H7 (cell line): ENCODE data around the gene SNRPB2. TPM values are rescaled to one million over a fixed set of nuclear protein-coding genes. Genes with fewer than 3 reads are reported as not detected.

Experiments
- DNase-seq: peaks from one replicate; pipeline ENCODE4 v3.0.0; 2012
- H3K27me3 ChIP-seq: 2 replicates; pipeline ENCODE4 v1.6.0; 2011; ENCODE audit warnings: mild to moderate bottlenecking, low read length; ENCODE audit not compliant: control insufficient read depth, insufficient read depth
- H3K36me3 ChIP-seq: replicated peaks from 2 replicates; pipeline ENCODE4 v1.5.1; 2011; ENCODE audit warnings: low read length; ENCODE audit not compliant: control insufficient read depth, insufficient read depth
- H3K4me3 ChIP-seq: 2 replicates; pipeline ENCODE4 v1.5.1; 2011; ENCODE audit warnings: low read depth, mild to moderate bottlenecking, control low read depth, low read length, moderate library complexity; ENCODE audit not compliant: insufficient read depth
- total RNA-seq: library from RNA; depleted of rRNA; stranded (reverse); fragments of >200 nt; shearing (Covaris generic); gene quantifications from 2 replicates; pipeline ENCODE4 v1.2.3, GENCODE V29; 2014; rRNA removed

The SNRPB2 gene
- 76.8 and 83.2 TPM in 2 replicates for total RNA-seq

- H3K36me3 ChIP-seq = peaks cover 10% of the 10 kb centered on the region
- H3K27me3 ChIP-seq = no peaks in the 10 kb centered on the region
- peak; percentile 80 for DNase-seq
- peak within 1 kb of the TSS; percentile 98 for H3K4me3 ChIP-seq
These were observed at the start of gene SNRPB2 for GRCh38 chr20:16729565-16730460. Gene SNRPB2, plus strand, starts transcription at chr20:16730026. Its CDS starts 1,677 bp downstream, at chr20:16731703.

- no peaks in the 10 kb centered on the region for H3K27me3 ChIP-seq
- H3K4me3 ChIP-seq = no peak overlapping the region
- no peak for DNase-seq
- no peaks in the 10 kb centered on the region for H3K36me3 ChIP-seq
These were observed 45.4 kb upstream of the SNRPB2 start for GRCh38 chr20:16684416-16684815.

DNA sequence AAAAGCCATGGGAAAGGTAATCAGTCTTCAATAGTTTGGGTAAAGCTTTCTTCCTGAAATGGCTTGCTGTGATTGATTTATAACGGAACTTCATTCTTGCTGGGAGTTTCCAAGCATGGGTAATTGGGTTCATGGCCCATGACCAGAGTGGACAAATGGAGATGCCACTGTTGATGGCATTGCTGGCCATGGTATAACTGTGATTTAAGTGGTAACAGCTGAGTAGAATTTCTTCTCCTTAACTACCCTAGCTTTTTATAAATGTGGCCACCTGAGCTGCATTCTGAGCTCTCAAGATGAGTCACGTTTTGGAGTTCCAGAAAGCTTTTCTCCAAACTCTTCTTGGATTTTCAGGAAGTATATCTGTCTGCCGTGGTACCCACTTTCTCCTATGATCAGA lies 39.9 kb upstream of the SNRPB2 start:
- DNase-seq = no peak
- H3K4me3 ChIP-seq = no peak overlapping the region
- no peaks in the 10 kb centered on the region for H3K36me3 ChIP-seq
- no peaks in the 10 kb centered on the region for H3K27me3 ChIP-seq

DNA sequence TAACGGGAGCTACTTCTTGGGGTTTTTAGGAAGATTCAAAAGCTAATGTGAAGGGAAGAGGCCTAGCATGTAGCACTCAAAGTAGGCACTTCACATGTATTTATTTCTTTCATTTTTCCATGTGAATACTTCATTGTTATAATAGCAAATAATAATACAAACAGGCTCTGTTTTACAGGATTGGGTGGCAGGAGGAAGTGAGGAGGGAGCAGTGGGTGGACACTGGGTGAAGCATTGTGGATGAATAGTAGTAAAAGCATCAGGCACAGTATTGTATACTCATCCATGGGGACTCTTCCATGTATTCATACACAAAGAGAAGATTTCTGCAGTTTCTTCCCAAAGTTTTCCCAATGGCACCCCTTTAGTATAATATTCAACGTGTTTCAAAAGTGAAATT lies 38.4 kb upstream of the SNRPB2 start:
- Histone ChIP-seq H3K27me3 (no peaks in the 10 kb centered on the region), H3K4me3 (no peak overlapping the region), H3K36me3 (no peaks in the 10 kb centered on the region)
- no peak for DNase-seq

- Histone ChIP-seq H3K4me3 (no peak overlapping the region), H3K27me3 (no peaks in the 10 kb centered on the region), H3K36me3 (no peaks in the 10 kb centered on the region)
- no peak for DNase-seq
These were observed 37.8 kb upstream of the SNRPB2 start for GRCh38 chr20:16692009-16692408.

- H3K36me3 ChIP-seq = no peaks in the 10 kb centered on the region
- H3K27me3 ChIP-seq = no peaks in the 10 kb centered on the region
- DNase-seq = no peak
- no peak overlapping the region for H3K4me3 ChIP-seq
These were observed 37.4 kb upstream of the SNRPB2 start for GRCh38 chr20:16692442-16692841.

DNA sequence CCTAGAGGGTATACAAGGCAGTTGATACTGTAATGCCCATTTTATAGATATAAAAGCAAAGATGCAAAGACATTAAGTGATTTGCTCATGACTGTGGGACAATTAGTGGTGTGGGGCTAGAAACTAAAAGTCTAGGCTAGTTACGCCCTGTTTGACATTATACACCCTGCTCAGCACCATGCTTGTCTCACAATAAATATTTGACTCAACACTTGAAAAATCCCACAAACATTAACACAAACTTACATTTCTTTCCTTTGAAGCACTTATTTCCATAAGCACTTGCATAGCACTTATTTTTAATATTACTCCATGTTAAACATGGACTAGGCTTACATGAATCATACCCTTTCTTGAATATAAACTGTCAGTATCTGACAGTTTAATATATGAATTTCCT lies 36.5 kb upstream of the SNRPB2 start:
- Histone ChIP-seq H3K36me3 (no peaks in the 10 kb centered on the region), H3K4me3 (no peak overlapping the region), H3K27me3 (no peaks in the 10 kb centered on the region)
- DNase-seq = no peak

DNA sequence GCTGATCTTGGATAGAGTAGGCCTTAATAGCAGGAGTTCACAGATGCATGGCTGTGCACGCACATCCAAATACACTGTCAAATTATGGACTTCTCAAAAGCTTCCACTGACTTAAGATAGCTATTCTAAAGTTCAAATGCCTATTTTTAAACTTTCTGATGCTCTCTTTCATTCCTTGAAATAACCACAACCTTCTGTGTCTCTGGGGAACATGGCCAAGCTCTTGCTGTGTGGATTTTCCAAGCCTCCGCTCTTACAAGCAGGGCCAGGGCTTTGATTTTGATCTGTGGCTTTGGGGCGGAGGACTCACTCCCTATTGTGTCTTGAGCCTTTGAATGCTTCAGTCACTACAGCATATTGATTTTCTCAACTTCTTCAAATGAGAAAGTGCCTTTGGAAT lies 35.7 kb upstream of the SNRPB2 start:
- no peaks in the 10 kb centered on the region for H3K36me3 ChIP-seq
- DNase-seq = no peak
- no peak overlapping the region for H3K4me3 ChIP-seq
- H3K27me3 ChIP-seq = no peaks in the 10 kb centered on the region

DNA sequence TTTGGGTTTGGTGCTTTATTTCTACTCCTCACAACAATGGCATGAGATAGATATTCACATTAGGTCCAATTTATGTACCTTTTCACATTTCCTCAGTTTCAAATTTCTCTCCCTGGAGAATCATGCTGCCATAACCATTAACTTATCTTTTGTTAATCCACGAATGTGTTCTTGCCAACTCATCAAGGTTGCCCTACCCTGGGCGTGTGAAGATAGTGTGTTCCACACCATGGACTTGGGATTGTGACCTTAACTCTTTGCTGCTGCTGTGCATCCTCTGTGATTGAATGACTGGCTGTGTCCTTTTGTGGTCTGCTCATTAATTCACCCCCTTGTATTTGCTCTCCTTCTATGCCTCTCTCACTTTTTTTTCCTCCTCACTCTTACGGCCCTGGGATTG lies 34.2 kb upstream of the SNRPB2 start:
- Histone ChIP-seq H3K36me3 (no peaks in the 10 kb centered on the region), H3K27me3 (no peaks in the 10 kb centered on the region), H3K4me3 (no peak overlapping the region)
- no peak for DNase-seq

DNA sequence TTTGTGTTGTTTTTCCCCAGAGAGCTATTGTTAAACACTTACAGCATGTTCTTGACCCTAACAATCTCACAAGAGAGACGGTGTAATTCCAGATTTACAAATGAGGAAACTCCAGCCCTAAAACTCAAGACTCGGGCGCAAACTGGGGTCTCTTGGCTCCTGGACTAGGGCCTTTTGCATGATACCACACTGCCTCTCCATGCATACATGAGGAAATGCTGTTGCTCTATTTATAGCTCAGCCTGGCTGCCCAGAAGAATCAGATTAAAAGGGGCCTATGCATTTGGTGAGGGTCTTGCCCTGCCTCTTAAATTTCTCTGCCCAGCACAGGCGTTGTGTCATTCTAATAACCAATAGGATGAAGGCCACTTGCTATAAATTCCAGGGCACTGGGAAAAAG lies 30.5 kb upstream of the SNRPB2 start:
- DNase-seq = no peak
- Histone ChIP-seq H3K4me3 (no peak overlapping the region), H3K27me3 (no peaks in the 10 kb centered on the region), H3K36me3 (no peaks in the 10 kb centered on the region)

GRCh38 chr20:16701296-16701695 lies 28.5 kb upstream of the SNRPB2 start:
- Histone ChIP-seq H3K4me3 (no peak overlapping the region), H3K36me3 (no peaks in the 10 kb centered on the region), H3K27me3 (no peaks in the 10 kb centered on the region)
- peak; percentile 29 for DNase-seq

GRCh38 chr20:16703570-16703969 lies 26.3 kb upstream of the SNRPB2 start:
- no peak for DNase-seq
- Histone ChIP-seq H3K4me3 (no peak overlapping the region), H3K27me3 (no peaks in the 10 kb centered on the region), H3K36me3 (no peaks in the 10 kb centered on the region)

DNA sequence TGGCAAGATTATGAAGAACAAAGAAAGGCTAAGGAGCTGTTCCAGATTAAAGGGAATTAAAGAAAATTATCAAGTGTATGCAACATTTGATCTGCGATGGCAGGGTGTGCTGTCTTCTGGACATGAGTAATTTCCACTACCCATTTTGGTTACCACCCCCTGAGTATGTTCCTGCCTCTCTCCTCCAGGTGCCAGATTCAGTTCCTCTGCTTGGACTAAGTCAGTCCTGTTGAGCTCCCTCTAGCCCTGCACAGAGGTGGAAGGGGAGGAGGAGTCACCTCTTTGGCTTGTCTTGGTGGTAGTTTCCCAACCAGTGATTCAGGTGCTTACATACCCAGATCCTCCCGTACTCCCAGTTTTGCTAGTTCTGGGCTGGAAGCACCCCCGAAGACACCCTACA lies 22.2 kb upstream of the SNRPB2 start:
- Histone ChIP-seq H3K4me3 (no peak overlapping the region), H3K27me3 (no peaks in the 10 kb centered on the region), H3K36me3 (no peaks in the 10 kb centered on the region)
- no peak for DNase-seq

DNA sequence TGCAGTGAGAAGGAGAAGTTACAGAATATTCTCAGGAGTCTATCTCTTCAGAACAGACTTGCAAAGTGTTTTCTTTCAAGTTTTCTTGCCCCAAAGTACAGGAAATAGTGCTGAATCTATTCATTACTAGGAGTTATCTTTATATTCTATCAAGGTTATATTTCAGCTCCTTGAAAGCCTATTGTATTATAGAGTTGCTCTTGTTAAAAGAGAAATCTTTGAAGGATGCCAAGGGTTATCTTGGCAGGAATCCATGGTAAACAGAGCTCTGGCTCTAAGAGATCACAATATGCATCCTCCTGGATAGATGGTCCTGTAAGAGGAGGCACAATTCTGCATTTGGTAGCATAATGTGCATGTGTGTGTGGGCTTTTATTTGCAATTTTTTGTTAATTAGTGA lies 21.2 kb upstream of the SNRPB2 start:
- DNase-seq = no peak
- no peaks in the 10 kb centered on the region for H3K27me3 ChIP-seq
- H3K36me3 ChIP-seq = no peaks in the 10 kb centered on the region
- H3K4me3 ChIP-seq = no peak overlapping the region

DNA sequence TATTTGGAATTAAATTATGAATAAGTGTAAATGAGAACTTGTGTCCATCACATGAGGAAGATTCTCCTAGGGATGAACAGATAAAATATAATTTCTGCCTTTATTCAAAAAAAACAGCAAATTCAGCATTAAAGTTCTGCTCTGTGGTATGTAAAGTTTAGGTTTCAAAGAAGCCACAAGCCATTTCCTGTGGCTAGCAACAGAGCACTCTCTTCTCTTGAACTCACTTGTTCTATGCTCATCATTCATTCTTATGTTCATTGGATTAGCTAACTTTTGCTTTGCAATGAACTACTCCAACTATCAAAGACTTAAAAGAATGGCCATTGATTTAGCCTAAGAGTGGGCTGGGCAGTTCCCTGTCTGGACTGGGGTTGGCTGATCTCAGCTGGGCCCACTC lies 20.8 kb upstream of the SNRPB2 start:
- no peaks in the 10 kb centered on the region for H3K36me3 ChIP-seq
- H3K27me3 ChIP-seq = no peaks in the 10 kb centered on the region
- no peak for DNase-seq
- H3K4me3 ChIP-seq = no peak overlapping the region
